HUDEP-2 (cell line): ENCODE measurements around the gene SETBP1.

Experiments
- DNase-seq, 76 experiments: peaks; one replicate each; lab custom pipeline; 2025; ENCODE audit not compliant: unreplicated experiment in 76 of 76; lab: John Stamatoyannopoulos, UW

The SETBP1 gene

DNA sequence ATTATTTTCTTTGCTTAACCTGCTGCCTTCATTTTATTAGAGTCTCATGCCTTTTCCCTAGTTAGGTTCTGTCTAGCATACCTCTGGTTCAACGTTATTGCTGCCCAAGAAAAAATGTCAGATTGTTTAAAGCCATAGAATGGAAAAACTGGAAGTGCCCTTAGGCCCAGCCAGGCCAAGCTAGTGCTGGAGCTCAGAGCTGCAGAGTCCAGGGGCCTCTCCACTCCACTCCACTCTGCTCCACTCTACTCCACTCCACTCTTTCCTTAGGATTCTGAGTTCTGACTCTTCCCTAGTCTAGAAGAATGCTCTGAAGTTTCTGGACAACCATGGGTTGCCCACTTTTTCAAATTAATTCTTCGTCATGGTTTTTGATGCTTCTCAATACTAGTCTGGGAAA is 155.6 kb downstream of the SETBP1 start:
- no peak for DNase-seq

DNA sequence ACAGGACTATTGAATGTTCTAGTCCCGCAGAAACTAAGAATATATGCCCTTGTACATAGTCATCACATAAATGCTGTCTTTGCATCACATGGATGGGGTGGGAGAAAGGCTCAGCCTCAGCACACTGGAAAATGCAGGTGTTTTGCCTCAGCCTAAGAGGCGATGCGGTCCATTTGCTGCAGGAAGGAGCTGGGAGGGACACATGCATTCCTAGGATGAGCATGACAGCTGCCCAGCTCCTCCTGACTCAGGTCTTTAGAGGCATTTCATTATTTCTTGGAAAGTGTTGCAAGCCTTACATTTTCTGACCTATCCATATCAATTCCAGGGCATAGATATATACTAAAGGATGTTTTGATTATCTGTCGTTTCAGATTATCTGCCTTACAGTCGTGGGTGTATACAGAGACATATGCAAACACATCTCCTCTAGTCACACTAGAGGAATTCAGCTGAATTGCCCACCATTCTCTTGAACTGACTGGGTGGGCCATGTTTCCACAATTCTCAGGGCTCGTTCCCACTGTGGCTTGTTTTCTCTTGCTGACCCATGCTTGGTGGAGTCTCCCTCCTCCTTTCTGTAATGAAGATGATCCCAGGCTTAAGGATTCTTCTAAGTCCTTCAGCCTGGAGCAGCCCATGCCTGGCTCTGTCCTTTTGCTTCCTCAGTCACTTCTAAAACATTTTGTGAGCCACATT is 156.9 kb downstream of the SETBP1 start:
- DNase-seq = no peak

DNA sequence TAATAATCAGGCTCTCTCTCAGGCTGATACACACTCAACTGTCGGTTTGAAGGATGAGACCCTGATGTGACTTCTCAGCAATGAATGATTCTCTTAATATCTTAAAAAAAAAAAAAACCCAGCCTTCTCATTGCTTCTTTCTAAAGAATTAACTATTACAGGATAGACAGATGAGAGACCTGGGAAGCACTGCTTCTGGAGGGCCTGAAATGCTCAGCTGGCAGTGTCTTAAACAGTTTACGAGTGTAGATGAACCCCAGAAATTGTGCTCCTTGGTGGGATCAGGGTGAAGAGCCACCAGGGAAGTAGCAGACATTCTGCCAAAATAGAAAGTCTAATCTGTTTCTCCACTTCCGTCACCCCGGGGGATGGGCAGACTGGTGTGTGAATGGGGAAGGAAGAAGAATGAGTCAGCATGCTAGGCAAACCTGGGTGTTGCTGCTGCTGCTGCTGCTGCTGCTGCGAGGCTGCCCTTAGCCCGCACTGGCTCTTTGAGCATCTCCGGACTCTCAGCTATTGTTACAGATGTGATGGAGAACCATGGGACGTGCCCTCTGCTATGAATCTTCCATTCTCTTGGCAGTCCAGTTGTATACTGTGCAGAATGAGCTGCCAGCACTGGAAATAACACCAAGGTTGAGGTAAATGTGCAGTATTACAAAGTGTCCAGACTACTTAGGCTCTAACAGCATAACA is 158.4 kb downstream of the SETBP1 start:
- peak in 26 of 76 experiments; percentile 0 to 65 (median 18) for DNase-seq

DNA sequence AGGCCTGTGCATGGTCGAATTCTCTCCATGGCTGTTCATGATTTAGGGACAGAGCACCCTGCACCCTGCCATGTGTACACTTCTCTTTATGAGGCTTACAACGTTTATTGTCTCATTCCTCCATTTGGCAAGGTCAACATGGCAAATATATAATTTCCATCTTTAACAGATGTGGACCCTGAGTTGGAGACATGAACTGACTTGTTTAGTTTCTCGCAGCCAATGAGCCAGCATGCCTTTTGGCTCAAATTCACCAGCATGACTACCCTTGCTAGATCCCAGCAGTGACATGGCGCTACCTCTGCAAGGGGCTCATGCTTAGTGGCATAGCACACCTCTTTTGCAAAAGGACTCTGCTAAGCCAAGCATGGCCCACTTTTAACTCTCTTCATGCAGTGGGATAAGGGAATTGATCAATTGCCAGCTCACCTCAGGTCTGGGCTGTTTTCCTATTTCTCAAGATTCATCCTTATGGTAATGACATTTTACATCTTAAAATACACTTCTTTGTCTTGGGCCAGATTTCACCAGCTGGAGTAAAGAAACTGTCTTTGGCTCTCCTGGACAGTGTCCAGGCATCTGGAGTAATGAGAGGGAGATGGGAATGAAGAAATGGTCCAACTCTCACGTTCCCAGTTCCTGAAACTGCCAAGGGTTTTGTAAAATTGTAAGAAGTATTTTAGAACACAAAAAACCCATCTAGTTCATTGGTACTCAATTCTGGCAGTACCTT is 159.5 kb downstream of the SETBP1 start:
- DNase-seq = no peak

DNA sequence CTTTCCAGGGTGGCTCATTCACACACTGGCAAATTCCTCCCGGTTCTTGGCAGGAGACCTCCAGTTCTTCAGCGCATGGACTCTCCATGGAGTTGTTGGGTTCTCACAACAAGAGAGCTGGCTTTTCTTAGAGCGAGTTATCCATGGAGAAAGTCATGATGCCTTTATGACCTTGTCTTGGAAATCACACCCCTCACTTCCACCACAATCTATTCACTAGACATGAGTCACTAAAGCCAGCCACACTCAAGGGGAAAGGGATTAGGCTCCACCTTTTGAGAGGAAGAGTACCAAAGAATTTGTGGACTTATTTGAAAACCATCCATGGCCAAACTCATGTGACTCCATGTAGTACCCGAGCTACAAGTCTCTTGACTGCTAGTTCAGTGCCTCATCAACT is 160.5 kb downstream of the SETBP1 start:
- no peak for DNase-seq

DNA sequence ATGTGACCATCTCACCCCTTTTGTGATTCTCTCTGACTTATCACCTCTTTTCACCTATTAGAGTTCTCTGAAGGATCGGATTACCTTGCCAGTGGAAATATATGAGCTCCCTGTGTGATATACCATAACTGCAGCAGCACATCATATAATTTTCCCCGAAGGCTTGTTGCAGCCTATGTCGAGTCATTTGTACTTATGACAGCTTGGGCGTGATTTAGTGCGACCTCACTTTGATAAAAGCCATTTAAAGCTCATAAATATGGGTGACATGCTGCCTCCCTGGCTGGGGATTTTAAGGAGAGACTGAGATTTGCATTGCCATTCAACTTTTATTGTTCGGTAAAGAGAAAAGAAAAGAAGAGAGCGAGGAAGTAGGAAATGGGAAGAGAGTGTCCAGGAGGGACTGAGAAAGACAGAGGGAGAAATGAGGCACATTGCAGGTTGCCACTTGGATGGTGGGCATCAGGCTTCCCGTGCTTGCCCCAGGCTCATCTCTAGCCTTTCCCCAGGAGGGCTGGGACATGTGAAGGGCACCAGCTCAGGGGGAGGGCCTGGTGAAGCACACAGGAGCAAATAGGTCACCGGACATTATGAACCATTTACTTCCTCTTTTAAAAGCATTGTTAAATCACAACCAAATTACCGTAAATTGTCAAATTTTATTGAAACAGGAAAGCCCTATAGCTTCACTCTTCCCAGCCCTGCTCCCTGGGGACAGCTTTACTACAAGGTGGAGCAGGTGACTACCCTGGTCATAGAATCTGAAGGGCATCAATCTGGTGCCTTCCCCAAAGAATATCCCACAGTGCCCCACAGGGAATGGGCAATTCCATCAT is 161.3 kb downstream of the SETBP1 start:
- no peak for DNase-seq

DNA sequence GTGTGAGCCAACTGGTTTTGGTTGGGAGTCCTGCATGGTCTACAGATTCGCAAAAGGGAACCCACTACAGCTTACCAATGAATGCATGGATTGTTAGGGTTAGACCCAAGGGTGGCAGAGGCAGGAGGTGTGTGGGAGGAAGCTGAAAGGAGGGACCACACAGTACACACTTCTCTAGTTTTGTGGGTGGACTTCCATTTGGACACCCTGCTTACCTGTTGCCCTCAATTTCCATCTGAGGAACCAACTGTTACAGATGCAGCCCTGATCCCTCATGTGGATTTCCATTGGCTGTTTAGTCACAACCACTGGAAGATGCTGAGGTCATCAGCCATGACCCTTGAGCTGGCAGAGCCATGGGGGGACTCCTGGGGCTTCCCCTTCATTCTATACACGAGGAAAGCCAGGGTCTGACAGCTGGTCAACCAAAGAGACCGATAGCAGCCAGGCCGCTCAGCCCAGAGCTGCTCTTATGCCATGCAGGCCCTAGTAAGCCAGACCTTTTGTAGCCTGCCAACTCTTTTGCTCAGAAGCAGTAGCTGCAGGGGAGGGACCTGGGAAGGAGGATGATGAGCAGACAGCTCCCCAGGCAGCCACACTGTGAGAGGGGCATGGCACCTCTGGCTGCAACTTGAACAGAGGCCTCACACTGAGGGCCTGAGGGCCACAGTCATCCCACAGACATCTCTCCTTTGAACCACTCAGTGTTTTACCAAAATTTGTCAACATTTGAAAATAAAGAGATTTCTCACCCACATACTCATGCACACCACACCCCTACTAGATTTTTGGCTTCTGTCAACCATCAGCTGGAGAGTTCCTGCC is 162.1 kb downstream of the SETBP1 start:
- no peak for DNase-seq

DNA sequence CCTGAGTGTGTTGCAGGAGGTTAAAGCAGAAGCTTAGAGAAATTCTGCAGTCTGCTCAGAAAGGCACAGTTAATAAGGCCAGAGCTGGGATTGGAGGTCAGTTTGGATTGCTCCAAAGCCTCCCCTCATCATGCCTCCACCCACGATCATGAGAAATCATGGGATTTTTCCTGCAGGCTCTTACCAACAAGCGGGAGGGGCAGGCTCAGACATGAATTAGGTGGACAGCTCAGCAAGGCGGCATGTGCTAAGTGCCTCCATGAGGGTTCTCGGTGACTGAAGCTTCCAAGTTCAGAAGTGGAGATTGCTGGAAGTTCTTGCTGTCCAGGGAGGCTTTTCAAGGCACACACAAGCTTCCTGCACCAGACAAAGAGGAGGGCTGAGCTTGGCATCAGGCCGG is 163.8 kb downstream of the SETBP1 start:
- no peak for DNase-seq

DNA sequence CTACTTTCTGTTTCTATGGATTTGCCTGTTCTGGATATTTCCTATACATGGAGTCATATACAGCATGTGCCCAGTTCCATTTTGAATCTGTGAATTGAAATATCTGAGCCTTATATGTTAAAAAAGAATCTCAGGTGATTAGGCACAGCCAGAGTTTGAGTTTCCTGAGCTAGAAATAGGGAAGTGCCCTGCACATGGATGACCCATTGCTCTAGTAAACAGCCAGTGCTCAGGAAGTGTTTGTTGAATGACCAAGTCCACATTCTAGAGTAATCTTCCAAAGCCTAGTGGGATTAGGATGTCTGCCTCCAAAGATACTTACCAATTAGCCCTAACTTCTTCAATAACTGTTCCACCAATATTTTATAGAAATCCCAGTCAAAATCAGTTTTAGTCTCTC is 165.8 kb downstream of the SETBP1 start:
- no peak for DNase-seq

DNA sequence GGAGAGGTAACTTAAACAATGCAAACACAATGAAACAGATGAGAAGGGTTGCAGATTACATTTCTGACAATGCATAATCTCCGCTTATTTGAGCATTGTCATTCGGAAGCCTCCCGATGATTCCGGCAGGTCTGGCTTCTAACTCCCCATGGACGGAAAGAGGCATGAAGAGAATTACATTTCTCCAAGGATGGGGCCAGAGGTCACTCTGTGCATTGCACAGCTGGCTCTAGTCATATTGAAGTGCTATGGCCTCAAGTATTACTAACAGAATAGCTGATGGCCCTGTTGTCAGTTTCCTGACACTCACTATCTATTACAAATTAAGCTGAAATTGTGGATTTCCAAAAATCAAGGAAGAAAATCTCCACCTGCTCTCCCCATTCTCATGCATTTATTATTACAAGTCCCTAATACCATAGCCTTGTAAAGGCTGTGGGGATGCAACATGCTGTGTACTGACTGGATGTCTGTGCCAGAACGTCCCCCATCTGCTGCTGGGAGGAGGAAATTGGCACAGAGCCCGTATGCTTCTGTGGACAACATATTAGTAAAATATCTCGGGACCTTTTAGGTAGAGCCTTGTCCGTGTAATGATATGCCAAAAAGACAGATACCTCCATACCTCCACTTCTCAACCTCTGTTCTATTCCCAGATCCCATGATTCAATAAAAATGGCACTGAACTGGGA is 168.1 kb downstream of the SETBP1 start:
- DNase-seq = peak in 1 of 76 experiments; percentile 3

DNA sequence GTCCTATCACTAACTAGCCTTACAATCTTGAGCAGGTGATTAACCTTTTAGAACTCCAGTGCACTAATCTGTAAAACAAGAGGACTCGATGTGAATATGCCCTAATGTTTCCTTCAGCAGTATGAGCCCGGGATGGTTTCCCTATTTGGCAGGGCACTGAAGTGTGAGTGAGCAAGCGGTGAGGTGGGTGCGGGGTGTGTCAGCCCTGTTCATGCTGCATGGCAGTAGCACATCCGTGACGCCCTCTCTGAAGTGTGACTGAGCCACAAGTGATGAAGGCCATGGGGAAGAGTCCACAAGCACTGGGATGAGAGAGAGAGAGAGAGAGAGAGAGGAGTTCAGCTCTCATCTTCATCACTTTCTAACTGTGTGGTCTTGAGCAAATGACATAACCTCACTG is 168.7 kb downstream of the SETBP1 start:
- no peak for DNase-seq

DNA sequence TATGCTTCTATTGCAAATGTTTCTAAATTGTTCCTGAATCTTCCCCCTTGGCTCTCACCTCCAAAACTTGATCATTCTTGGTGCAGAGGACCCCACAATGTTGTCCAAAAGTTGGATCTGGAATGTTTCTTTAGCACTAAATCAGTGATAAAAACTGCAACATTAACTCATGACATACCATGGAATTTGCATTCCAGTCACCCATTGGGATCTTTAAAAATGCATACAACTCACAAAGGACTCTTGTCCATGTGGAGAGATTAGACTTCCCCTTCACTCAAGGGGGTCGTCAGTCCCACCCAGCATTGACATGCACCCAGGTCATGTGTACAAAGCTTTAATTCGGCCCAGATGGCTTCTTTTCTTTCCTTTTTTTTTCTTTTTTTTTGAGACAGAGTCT is 169.3 kb downstream of the SETBP1 start:
- DNase-seq = no peak

DNA sequence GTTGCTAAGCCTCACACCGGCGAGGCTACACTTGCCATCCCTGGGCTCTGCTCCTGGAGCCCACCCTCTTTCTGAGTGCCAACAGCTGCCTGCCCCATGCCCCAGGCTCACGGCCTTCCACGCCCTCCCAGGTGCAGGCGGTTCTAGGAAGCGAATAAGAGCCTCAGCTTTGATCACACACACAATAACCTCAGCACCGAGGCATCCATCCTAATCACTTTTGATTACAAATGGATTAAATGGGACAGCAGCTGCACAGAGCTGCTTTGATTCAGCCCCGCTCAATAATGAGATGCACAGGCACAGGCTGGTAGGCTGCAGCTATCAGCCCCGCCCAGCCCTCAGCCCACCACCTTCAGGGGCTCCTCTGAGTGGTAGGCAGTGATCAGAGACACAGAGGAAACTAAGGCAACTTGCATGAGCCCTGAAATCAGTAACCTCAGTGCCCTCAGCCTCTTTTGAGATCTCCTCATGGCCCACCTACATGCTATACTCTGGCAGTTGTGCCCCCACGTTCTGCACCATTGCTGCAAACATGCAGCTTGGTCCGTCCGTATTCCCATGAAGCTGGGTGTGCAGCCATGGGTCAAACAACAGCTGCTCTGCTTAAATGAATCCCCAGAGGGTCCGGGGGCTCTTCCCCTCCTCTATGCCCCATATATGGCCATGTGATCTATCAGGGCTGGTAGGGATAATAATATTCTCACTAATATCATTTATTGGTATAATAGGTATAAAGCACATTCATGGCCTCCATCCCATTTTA is 171.4 kb downstream of the SETBP1 start:
- DNase-seq = no peak

DNA sequence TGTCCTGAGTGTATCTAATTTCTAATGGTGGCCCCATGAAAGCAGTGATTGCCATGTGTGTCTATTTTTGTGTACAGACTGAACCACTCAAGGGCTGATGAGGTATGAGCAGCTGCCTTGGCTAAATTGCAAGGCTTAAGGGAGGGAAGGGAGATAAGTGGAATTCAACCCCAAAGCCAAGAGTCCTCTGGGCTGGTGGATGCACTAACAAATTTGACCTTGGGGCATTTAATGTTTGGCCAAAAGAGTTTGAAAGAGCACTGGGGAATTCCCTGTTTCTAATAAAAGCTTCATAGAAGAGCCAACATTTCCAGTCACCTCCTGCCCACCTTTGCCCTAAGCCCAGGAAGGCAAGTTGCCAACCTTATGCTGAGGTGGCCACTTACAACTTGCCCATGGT is 172.1 kb downstream of the SETBP1 start:
- no peak for DNase-seq

DNA sequence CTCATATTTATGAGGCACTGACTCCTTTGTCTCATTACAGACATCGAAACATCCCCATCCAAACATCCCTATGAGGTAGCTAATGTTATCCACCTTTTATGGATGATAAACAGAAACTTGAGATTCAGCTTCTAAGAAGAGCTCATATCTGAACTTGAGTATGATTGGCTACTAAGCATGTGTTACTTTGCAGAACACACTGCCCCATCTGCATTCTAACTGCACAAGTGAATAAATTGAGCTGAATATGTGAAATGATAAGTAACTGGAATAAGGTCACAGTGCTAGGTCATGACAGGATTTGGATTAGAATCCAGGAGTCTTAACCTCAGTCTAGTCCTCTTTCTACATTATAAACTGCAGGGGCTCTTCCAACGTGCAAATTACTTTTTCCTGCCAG is 172.7 kb downstream of the SETBP1 start:
- peak in 1 of 76 experiments; percentile 0 for DNase-seq

DNA sequence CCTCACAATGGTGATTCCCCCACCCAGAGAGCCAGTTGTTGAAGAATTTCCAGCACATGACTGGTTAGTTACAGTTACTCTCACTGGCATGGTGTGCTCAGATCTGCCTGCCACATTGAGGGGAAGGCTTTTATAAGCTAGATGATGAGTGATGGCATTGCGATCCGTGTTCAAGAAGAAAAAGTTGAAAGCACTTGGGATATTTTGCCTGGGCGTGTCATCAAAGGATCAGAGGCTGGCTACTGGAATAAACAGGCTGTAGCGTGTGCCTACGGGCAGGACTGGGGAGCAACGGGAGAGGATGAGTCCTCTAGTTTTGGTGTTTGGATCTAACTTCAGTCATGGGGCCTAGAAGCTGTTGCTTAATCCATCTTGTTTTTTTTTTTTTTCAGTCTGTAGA is 175.0 kb downstream of the SETBP1 start:
- DNase-seq = no peak

DNA sequence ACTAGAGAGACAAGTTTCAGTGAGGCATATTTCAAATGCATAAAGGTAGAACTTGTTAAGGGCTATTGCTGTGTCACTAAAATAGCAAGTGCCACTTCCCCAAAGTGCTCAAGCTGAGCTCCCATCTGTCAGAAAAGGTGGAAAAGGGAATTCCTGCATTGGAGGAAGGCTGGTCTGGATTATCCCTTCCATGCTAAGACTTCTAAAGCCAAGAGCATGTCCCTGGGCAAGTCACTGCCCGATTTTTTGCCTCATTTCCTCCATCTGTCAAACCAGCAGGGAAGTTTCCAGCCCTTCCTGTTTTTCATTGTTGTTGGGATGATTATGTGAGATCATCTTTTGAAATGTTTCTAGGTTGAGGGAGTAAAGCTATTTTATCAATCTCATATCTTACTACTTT is 175.5 kb downstream of the SETBP1 start:
- DNase-seq = no peak

DNA sequence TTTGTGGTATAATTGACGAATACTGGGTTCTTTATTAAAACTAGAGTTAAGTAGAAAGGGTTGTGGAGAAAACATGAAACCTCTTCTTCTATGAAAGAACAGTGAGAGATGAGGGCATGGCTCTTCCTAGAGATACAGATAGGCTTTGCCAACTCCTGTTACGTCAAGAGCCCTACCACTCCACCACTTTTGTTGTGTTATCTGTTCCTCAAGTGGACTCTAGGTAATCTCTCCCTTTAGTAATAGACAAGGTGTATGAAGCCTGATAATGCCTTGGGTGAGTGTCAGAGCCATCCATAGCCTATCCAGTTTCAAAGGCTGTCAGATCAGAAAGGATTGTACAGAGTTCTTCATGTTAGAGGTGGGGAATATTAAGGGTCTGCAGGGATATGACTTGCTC is 176.4 kb downstream of the SETBP1 start:
- peak in 1 of 76 experiments; percentile 13 for DNase-seq
